ENCODE measurements around the gene EPYC. TPM values are rescaled to one million over a fixed set of nuclear protein-coding genes. Genes with fewer than 3 reads are reported as not detected.

EPYC gene
- total and polyA plus RNA-seq, 4 donors, result not detected

DNA sequence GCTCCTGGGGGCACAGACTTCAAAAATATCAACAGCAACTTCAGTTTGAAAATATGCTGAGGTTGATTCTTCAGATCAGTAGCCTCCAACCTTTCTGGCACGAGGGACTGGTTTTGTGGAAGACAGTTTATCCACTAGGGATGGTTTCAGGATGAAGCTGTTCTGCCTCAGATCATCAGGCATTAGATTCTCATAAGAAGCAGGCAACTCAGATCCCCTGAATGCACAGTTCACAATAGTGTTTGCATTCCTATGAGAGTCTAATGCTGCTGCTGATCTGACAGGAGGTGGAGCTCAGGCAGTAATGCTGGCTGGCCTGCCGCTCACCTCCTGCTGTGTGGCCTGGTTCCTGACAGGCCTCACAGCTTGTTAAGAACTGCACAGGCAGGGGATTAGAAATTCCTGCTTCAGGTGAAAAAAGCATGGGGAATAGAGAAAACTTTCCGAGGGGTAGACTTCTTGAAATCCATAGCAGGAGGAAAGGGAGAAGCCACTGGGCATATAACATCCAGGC, 12.8 kb downstream of the EPYC start:
- WGBS, result 69% methylated on average over 3 of the region's 3 CpGs
- DNase-seq (ENCODE audit: low spot score), result no peak

More for the DNA sequence above, 12.8 kb downstream of the EPYC start:
- TF ChIP-seq SP1 (IDR thresholded peaks at IDR 0.05), result no peak
- TF ChIP-seq, protein P1, sequence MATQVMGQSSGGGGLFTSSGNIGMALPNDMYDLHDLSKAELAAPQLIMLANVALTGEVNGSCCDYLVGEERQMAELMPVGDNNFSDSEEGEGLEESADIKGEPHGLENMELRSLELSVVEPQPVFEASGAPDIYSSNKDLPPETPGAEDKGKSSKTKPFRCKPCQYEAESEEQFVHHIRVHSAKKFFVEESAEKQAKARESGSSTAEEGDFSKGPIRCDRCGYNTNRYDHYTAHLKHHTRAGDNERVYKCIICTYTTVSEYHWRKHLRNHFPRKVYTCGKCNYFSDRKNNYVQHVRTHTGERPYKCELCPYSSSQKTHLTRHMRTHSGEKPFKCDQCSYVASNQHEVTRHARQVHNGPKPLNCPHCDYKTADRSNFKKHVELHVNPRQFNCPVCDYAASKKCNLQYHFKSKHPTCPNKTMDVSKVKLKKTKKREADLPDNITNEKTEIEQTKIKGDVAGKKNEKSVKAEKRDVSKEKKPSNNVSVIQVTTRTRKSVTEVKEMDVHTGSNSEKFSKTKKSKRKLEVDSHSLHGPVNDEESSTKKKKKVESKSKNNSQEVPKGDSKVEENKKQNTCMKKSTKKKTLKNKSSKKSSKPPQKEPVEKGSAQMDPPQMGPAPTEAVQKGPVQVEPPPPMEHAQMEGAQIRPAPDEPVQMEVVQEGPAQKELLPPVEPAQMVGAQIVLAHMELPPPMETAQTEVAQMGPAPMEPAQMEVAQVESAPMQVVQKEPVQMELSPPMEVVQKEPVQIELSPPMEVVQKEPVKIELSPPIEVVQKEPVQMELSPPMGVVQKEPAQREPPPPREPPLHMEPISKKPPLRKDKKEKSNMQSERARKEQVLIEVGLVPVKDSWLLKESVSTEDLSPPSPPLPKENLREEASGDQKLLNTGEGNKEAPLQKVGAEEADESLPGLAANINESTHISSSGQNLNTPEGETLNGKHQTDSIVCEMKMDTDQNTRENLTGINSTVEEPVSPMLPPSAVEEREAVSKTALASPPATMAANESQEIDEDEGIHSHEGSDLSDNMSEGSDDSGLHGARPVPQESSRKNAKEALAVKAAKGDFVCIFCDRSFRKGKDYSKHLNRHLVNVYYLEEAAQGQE (IDR thresholded peaks at IDR 0.05), result no peak
- TF ChIP-seq EGR1 (IDR thresholded peaks at IDR 0.05; ENCODE audit: low read depth in 2 of 2), result no peak
- TF ChIP-seq RAD21 (IDR thresholded peaks at IDR 0.05), result no peak
- TF ChIP-seq RXRA (IDR thresholded peaks at IDR 0.05), result no peak
- TF ChIP-seq FOXA2 (IDR thresholded peaks at IDR 0.05), result no peak
- TF ChIP-seq HNF4A (conservative IDR thresholded peaks at IDR 0.05), result no peak
- TF ChIP-seq JUND (IDR thresholded peaks at IDR 0.05), result no peak
- TF ChIP-seq, protein P2, sequence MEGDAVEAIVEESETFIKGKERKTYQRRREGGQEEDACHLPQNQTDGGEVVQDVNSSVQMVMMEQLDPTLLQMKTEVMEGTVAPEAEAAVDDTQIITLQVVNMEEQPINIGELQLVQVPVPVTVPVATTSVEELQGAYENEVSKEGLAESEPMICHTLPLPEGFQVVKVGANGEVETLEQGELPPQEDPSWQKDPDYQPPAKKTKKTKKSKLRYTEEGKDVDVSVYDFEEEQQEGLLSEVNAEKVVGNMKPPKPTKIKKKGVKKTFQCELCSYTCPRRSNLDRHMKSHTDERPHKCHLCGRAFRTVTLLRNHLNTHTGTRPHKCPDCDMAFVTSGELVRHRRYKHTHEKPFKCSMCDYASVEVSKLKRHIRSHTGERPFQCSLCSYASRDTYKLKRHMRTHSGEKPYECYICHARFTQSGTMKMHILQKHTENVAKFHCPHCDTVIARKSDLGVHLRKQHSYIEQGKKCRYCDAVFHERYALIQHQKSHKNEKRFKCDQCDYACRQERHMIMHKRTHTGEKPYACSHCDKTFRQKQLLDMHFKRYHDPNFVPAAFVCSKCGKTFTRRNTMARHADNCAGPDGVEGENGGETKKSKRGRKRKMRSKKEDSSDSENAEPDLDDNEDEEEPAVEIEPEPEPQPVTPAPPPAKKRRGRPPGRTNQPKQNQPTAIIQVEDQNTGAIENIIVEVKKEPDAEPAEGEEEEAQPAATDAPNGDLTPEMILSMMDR (IDR thresholded peaks at IDR 0.05; ENCODE audit: low read depth, low read length, missing input control), result no peak
- TF ChIP-seq, protein P3, sequence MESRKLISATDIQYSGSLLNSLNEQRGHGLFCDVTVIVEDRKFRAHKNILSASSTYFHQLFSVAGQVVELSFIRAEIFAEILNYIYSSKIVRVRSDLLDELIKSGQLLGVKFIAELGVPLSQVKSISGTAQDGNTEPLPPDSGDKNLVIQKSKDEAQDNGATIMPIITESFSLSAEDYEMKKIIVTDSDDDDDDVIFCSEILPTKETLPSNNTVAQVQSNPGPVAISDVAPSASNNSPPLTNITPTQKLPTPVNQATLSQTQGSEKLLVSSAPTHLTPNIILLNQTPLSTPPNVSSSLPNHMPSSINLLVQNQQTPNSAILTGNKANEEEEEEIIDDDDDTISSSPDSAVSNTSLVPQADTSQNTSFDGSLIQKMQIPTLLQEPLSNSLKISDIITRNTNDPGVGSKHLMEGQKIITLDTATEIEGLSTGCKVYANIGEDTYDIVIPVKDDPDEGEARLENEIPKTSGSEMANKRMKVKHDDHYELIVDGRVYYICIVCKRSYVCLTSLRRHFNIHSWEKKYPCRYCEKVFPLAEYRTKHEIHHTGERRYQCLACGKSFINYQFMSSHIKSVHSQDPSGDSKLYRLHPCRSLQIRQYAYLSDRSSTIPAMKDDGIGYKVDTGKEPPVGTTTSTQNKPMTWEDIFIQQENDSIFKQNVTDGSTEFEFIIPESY (IDR thresholded peaks at IDR 0.05), result no peak
- no peak for TF ChIP-seq ATF3 (IDR thresholded peaks at IDR 0.05)
- TF ChIP-seq HNF4G (IDR thresholded peaks at IDR 0.05), result no peak
- no peak for TF ChIP-seq GABPA (IDR thresholded peaks at IDR 0.05 in 1 of 2, conservative IDR thresholded peaks at IDR 0.05 in 1 of 2)
- TF ChIP-seq, protein P4, sequence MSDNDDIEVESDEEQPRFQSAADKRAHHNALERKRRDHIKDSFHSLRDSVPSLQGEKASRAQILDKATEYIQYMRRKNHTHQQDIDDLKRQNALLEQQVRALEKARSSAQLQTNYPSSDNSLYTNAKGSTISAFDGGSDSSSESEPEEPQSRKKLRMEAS (IDR thresholded peaks at IDR 0.05), result no peak
- no peak for TF ChIP-seq YY1 (IDR thresholded peaks at IDR 0.05)
- TF ChIP-seq TAF1 (conservative IDR thresholded peaks at IDR 0.05), result no peak
- TF ChIP-seq NR2F2 (IDR thresholded peaks at IDR 0.05), result no peak
- no peak for TF ChIP-seq FOXA1 (IDR thresholded peaks at IDR 0.05)
- H3K27ac ChIP-seq (ENCODE audit: low read depth in 1 of 2, low read length in 2 of 2), result no peak overlapping the region
- no peaks in the 10 kb centered on the region for H3K27me3 ChIP-seq (ENCODE audit: control insufficient read depth in 4 of 4, insufficient read depth in 4 of 4, low read length in 3 of 4)
- H3K4me1 ChIP-seq (ENCODE audit: control insufficient read depth in 4 of 4, insufficient read depth in 4 of 4, low read length in 3 of 4), result no peaks in the 10 kb centered on the region
- no peaks in the 10 kb centered on the region for H3K36me3 ChIP-seq (ENCODE audit: control insufficient read depth in 4 of 4, insufficient read depth in 3 of 4, low read depth in 1 of 4, low read length in 3 of 4)
- no peak overlapping the region for H3K9ac ChIP-seq (ENCODE audit: low read depth in 1 of 2, low read length in 2 of 2)
- no peak overlapping the region for H3K4me3 ChIP-seq (ENCODE audit: low read depth in 1 of 3, low read length in 3 of 3)
- H3K9me3 ChIP-seq (ENCODE audit: control insufficient read depth in 4 of 4, low read length in 3 of 4), result no peaks in the 10 kb centered on the region

Measured in liver (tissue), 9 donors.